Osteocyte (in vitro differentiated cells): ENCODE results near the gene RPS27. TPM values are rescaled to one million over a fixed set of nuclear protein-coding genes. Genes with fewer than 3 reads are reported as not detected.

Experiments used
- DNase-seq: peaks from one replicate; pipeline ENCODE4 v3.0.0; 2021; ENCODE audit warnings: mixed read lengths; ENCODE audit not compliant: unreplicated experiment; ENCODE audit errors: extremely low spot score
- H3K27ac Mint-ChIP-seq: one replicate; pipeline ENCODE4 v1.8.0; 2021; ENCODE audit warnings: mild to moderate bottlenecking, mixed read lengths; ENCODE audit not compliant: unreplicated experiment
- H3K27me3 Mint-ChIP-seq: one replicate; pipeline ENCODE4 v1.8.0; 2021; ENCODE audit warnings: mixed read lengths; ENCODE audit not compliant: unreplicated experiment
- H3K36me3 Mint-ChIP-seq: one replicate; pipeline ENCODE4 v1.8.0; 2021; ENCODE audit warnings: mixed read lengths; ENCODE audit not compliant: unreplicated experiment
- H3K4me1 Mint-ChIP-seq: one replicate; pipeline ENCODE4 v1.8.0; 2021; ENCODE audit warnings: mixed read lengths; ENCODE audit not compliant: unreplicated experiment
- H3K4me3 Mint-ChIP-seq: one replicate; pipeline ENCODE4 v1.8.0; 2021; ENCODE audit warnings: mild to moderate bottlenecking, moderate library complexity, mixed read lengths; ENCODE audit not compliant: unreplicated experiment
- H3K9me3 Mint-ChIP-seq: one replicate; pipeline ENCODE4 v1.8.0; 2021; ENCODE audit warnings: mixed read lengths; ENCODE audit not compliant: unreplicated experiment
- CTCF ChIP-seq: fragments of 200-600 bp; sonication (generic); IDR thresholded peaks from 2 replicates; pipeline ENCODE4 v1.5.0; 2021; ENCODE audit warnings: antibody characterized with exemption, mild to moderate bottlenecking, moderate library complexity
- total RNA-seq: library from RNA; stranded (reverse); gene quantifications from 2 replicates; pipeline ENCODE4 v1.2.1, GENCODE V29; 2021

Gene RPS27
- total RNA-seq, 1 donor from 2014 or later = 1,797 TPM

DNA sequence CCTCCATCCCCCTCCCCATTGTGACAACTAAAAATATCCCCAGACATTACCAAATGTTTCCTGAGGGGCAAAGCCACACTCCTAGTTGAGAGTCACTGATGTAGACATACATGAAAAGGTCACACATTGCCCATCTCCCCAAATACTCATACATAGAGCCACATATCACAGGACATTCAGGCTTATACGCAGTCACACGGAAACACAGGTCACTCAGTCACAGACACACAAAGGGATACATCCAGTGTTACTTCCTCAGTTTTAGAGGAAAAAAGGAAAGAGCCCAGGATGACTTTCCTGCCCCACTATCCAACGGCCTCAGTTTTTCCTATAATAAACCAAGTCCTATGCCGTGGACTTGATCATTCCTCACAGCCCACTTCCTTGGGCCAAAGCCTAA, 29.1 kb upstream of the RPS27 start:
- Mint-ChIP-seq H3K9me3 (no peaks in the 10 kb centered on the region), H3K27me3 (no peaks in the 10 kb centered on the region)

DNA sequence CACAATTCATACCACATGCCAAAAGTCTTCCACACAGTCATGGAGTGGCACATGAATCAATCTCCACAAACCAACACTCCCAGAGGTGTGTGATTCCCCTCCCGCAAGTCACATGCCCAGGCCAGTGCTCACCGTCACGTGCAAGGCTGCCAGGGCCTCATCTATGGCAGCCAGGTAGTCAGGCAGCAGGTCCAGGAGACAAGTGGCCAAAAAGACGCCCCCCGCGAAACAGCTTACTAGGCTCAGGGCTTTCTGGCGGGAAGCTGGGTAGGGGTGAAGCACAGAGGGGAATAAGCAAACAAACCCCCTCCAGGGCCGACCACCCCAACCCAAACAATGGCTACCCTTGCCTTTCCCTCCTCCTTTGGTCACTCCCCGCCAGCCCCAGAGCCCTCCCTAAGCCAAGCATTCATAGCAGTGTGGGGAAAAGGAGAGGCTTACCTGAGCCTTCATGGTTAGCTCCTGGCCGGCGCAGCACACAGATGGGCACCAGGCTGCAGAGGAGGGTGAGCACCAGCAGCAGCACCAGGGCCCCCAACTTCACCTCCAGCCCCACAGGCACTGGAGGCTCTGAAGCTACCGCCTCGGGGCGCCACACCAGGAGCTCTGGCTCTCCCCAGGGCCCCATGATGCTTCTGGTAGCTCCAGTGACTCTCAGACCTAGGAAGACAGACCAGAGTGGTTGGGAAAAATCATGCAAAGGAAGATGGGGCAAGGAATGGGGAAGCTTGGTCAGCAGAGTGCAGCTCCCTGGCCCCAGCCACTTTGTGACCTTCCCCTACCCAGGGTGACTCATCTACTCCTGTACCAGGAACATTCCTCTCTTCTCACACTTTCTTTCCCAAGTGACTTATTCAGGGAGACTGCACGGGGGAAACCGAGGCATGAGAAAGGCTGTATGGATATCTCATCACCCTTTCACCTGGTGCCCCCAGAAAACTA, 28.2 kb upstream of the RPS27 start:
- peak overlapping the region; percentile 85 for H3K4me3 Mint-ChIP-seq
- no peaks in the 10 kb centered on the region for H3K27me3 Mint-ChIP-seq
- H3K36me3 Mint-ChIP-seq = peaks cover 7% of the 10 kb centered on the region
- no peak for TF ChIP-seq CTCF
- no peaks in the 10 kb centered on the region for H3K9me3 Mint-ChIP-seq
- no peak for DNase-seq
- H3K4me1 Mint-ChIP-seq = peaks cover 62% of the 10 kb centered on the region
- H3K27ac Mint-ChIP-seq = peak overlapping the region; percentile 92

More for the DNA sequence above, 29.1 kb upstream of the RPS27 start:
- peak overlapping the region; percentile 85 for H3K4me3 Mint-ChIP-seq
- H3K27ac Mint-ChIP-seq = peak overlapping the region; percentile 92
- TF ChIP-seq CTCF = no peak
- peaks cover 7% of the 10 kb centered on the region for H3K36me3 Mint-ChIP-seq
- no peak for DNase-seq
- peaks cover 65% of the 10 kb centered on the region for H3K4me1 Mint-ChIP-seq

- H3K9me3 Mint-ChIP-seq = no peaks in the 10 kb centered on the region
- no peaks in the 10 kb centered on the region for H3K27me3 Mint-ChIP-seq
- DNase-seq = peak; percentile 98
- peak within 1 kb of the TSS; percentile 92 for H3K27ac Mint-ChIP-seq
- peaks cover 65% of the 10 kb centered on the region for H3K4me1 Mint-ChIP-seq
- H3K36me3 Mint-ChIP-seq = peaks cover 7% of the 10 kb centered on the region
- peak within 1 kb of the TSS; percentile 85 for H3K4me3 Mint-ChIP-seq
- no peak for TF ChIP-seq CTCF
Measured at GRCh38 chr1:153963030-153963849, 27.3 kb upstream of the RPS27 start, which contains the start of gene SLC39A1. SLC39A1 (minus strand) TSS chr1:153963537; CDS start chr1:153962715, 822 bp downstream.

DNA sequence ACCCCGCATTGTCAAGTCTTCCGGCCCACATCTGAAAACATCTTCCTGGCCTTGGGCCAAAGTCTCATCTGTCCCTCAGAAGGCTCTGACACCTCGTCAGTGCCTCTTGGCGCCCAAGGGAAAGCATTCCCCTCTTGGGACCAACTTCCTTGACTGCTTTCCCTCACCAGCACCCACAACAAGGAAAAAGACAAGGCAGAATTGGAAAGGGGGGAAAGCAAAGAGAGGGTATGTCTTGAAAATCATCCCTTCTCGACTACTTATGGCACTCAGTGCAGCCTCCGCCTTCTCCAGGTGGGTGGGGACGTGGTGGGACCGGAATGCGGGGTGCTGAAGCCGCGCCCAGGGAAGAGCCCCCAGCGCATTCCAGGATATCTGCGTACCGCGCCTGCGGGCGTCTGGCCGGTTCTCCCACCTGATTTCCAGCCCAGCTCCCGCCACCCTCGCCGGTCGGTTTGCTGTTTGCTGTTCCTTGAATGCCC, 26.7 kb upstream of the RPS27 start:
- Mint-ChIP-seq H3K9me3 (no peaks in the 10 kb centered on the region), H3K27me3 (no peaks in the 10 kb centered on the region), H3K4me1 (peaks cover 68% of the 10 kb centered on the region), H3K36me3 (peaks cover 7% of the 10 kb centered on the region), H3K27ac (peak overlapping the region; percentile 92), H3K4me3 (peak overlapping the region; percentile 85)
- no peak for DNase-seq
- TF ChIP-seq CTCF = no peak
